Measurements from ENCODE around the gene PCDHA6. TPM values are rescaled to one million over a fixed set of nuclear protein-coding genes. Genes with fewer than 3 reads are reported as not detected.
"Not testable (repeated sequence)": the region's sequence is repeated elsewhere in the genome, so short reads cannot be mapped to it uniquely, and the experiment has no call there.

Gene PCDHA6
- total RNA-seq, 4 donors from 2014 or later: 0.64 to 3.0 (median 1.2) TPM; not detected in 1

DNA sequence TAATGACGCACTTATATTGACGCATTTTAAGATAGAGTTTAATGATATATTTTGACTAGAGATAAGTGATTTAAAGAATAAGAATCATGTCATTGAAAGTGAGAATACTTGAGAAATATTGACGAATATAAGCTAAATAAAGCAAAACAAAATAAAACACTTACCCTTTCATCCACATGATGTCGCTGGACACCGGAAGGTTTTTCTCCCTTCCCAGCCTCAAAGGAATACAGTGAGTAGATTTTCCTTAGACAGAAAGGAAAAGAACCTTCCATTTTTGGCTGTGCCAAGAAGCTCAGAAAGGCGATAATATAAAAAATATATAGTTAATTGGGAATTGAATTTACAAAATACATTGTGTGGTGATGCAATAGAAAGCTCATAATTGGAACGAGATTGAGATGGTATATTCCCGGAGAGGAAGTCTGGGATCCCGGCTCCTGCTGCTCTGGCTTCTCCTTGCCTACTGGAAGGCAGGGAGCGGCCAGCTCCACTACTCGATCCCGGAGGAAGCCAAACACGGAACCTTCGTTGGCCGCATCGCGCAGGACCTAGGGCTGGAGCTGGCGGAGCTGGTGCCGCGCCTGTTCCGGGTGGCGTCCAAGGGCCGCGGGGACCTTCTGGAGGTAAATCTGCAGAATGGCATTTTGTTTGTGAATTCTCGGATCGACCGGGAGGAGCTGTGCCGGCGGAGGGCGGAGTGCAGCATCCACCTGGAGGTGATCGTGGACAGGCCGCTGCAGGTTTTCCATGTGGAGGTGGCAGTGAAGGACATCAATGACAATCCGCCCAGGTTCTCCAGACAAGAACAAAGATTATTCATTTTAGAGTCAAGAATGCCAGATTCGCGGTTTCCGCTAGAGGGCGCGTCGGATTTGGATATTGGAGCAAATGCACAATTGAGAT lies 6.1 kb upstream of the PCDHA6 start, which contains the start of gene PCDHA5:
Gene PCDHA5, plus strand, starts transcription at position 239 of the 906 bp plus-strand sequence.
- H3K36me3 ChIP-seq: no peaks in the 10 kb centered on the region
- no peaks in the 10 kb centered on the region for H3K4me1 ChIP-seq
- 45 to 56% methylated on average over 17 to 39 of the region's 39 CpGs for WGBS, 2 donors (ENCODE audit: low coverage in 1 of 2)
- no peak for DNase-seq
- H3K27me3 ChIP-seq: peaks cover 11% of the 10 kb centered on the region
- intact Hi-C loops (cut with DNase I; ENCODE audit: low total_unique reads): no loop called here
- no peak within 1 kb of the TSS for H3K27ac ChIP-seq
- H3K4me3 ChIP-seq: no peak within 1 kb of the TSS
- H3K9me3 ChIP-seq: peaks cover 8 to 20% of the 10 kb centered on the region in 2 donors
- no peak for TF ChIP-seq EP300 (IDR thresholded peaks at IDR 0.05; ENCODE audit: low read depth)
- TF ChIP-seq POLR2AphosphoS5 (IDR thresholded peaks at IDR 0.05): no peak
- no peak for TF ChIP-seq POLR2A (IDR thresholded peaks at IDR 0.05)
- TF ChIP-seq, protein P1, sequence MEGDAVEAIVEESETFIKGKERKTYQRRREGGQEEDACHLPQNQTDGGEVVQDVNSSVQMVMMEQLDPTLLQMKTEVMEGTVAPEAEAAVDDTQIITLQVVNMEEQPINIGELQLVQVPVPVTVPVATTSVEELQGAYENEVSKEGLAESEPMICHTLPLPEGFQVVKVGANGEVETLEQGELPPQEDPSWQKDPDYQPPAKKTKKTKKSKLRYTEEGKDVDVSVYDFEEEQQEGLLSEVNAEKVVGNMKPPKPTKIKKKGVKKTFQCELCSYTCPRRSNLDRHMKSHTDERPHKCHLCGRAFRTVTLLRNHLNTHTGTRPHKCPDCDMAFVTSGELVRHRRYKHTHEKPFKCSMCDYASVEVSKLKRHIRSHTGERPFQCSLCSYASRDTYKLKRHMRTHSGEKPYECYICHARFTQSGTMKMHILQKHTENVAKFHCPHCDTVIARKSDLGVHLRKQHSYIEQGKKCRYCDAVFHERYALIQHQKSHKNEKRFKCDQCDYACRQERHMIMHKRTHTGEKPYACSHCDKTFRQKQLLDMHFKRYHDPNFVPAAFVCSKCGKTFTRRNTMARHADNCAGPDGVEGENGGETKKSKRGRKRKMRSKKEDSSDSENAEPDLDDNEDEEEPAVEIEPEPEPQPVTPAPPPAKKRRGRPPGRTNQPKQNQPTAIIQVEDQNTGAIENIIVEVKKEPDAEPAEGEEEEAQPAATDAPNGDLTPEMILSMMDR (IDR thresholded peaks at IDR 0.05): peak in 1 of 5 experiments; percentile 23
- in situ Hi-C loops (cut with MboI; ENCODE audit: low pct_ligation_motif_present in 1 of 4, low pct_unique_long_range_greater_than_20kb in 1 of 4, low sequenced_read_pairs in 3 of 4): no loop called here

DNA sequence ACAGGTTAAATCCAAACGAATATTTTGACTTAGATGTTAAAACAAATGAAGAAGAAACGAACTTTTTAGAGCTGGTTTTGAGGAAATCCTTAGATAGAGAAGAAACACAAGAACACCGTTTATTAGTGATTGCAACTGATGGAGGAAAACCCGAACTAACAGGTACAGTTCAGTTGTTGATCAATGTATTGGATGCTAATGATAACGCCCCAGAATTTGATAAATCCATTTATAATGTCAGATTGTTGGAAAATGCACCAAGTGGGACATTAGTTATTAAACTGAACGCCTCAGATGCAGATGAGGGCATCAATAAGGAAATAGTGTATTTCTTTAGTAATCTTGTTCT lies 5.5 kb upstream of the PCDHA6 start:
- no peaks in the 10 kb centered on the region for H3K36me3 ChIP-seq
- intact Hi-C loops (cut with DNase I; ENCODE audit: low total_unique reads): no loop called here
- no peak overlapping the region for H3K27ac ChIP-seq
- no peak overlapping the region for H3K4me3 ChIP-seq
- no peaks in the 10 kb centered on the region for H3K4me1 ChIP-seq
- H3K27me3 ChIP-seq: peaks cover 17% of the 10 kb centered on the region
- in situ Hi-C loops (cut with MboI; ENCODE audit: low pct_ligation_motif_present in 1 of 4, low pct_unique_long_range_greater_than_20kb in 1 of 4, low sequenced_read_pairs in 3 of 4): no loop called here
- H3K9me3 ChIP-seq: peaks cover 8 to 26% of the 10 kb centered on the region in 2 donors
- WGBS, 2 donors (ENCODE audit: low coverage in 1 of 2): 33 to 38% methylated on average over 6 of the region's 6 CpGs
- DNase-seq: no peak
- TF ChIP-seq, protein P1 (IDR thresholded peaks at IDR 0.05): no peak
- TF ChIP-seq EP300 (IDR thresholded peaks at IDR 0.05; ENCODE audit: low read depth): no peak
- TF ChIP-seq POLR2AphosphoS5 (IDR thresholded peaks at IDR 0.05): no peak
- TF ChIP-seq POLR2A (IDR thresholded peaks at IDR 0.05): no peak

DNA sequence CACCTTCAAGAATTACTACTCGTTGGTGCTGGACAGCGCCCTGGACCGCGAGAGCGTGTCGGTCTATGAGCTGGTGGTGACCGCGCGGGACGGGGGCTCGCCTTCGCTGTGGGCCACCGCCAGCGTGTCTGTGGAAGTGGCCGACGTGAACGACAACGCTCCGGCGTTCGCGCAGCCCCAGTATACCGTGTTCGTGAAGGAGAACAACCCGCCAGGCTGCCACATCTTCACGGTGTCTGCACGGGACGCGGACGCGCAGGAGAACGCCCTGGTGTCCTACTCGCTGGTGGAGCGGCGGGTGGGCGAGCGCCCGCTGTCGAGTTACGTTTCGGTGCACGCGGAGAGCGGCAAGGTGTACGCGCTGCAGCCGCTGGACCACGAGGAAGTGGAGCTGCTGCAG lies 4.8 kb upstream of the PCDHA6 start:
- H3K27ac ChIP-seq; H3K36me3 ChIP-seq; H3K4me3 ChIP-seq; DNase-seq; in situ Hi-C loops (cut with MboI; ENCODE audit: low pct_ligation_motif_present in 1 of 4, low pct_unique_long_range_greater_than_20kb in 1 of 4, low sequenced_read_pairs in 3 of 4); H3K4me1 ChIP-seq; intact Hi-C loops (cut with DNase I; ENCODE audit: low total_unique reads): not testable (repeated sequence)
- whole genome bisulfite sequencing, 2 donors (ENCODE audit: low coverage in 1 of 2): 80 to 84% methylated on average over 1 to 48 of the region's 48 CpGs
- Histone ChIP-seq H3K27me3 (peaks cover 23% of the 10 kb centered on the region), H3K9me3 (peaks cover 8 to 27% of the 10 kb centered on the region in 2 donors)

DNA sequence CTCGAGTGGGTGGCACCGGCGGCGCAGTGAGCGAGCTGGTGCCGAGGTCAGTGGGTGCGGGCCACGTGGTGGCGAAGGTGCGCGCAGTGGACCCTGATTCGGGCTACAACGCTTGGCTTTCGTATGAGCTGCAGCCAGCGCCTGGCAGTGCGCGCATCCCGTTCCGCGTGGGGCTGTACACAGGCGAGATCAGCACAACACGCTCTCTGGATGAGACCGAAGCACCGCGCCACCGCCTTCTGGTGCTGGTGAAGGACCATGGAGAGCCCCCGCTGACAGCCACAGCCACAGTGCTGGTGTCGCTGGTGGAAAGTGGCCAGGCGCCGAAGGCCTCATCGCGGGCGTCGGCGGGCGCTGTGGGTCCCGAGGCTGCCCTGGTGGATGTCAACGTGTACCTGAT lies 4.3 kb upstream of the PCDHA6 start:
- no peak for DNase-seq
- Histone ChIP-seq H3K36me3 (no peaks in the 10 kb centered on the region), H3K27me3 (peaks cover 23% of the 10 kb centered on the region), H3K27ac (no peak overlapping the region), H3K4me1 (no peaks in the 10 kb centered on the region), H3K9me3 (peaks cover 8 to 27% of the 10 kb centered on the region in 2 donors), H3K4me3 (no peak overlapping the region)
- no peak for TF ChIP-seq EP300 (IDR thresholded peaks at IDR 0.05; ENCODE audit: low read depth)
- no peak for TF ChIP-seq POLR2AphosphoS5 (IDR thresholded peaks at IDR 0.05)
- no peak for TF ChIP-seq POLR2A (IDR thresholded peaks at IDR 0.05)
- TF ChIP-seq, protein P1 (IDR thresholded peaks at IDR 0.05): no peak
- in situ Hi-C loops (cut with MboI; ENCODE audit: low pct_ligation_motif_present in 1 of 4, low pct_unique_long_range_greater_than_20kb in 1 of 4, low sequenced_read_pairs in 3 of 4) (no loop called here), intact Hi-C loops (cut with DNase I; ENCODE audit: low total_unique reads) (no loop called here)
- 74% methylated on average over 35 of the region's 38 CpGs; no CpG with 5 or more reads in 1 of the 2 donors for WGBS, 2 donors (ENCODE audit: low coverage in 1 of 2)
